HG03442 (cell line): ENCODE data around the gene LLGL2.

Experiments
- ATAC-seq: cut with Tn5 transposase; IDR thresholded peaks from one replicate; pipeline ENCODE4 v1.9.1; 2021; ENCODE audit warnings: mild to moderate bottlenecking, moderate library complexity; ENCODE audit not compliant: unreplicated experiment

The LLGL2 gene

DNA sequence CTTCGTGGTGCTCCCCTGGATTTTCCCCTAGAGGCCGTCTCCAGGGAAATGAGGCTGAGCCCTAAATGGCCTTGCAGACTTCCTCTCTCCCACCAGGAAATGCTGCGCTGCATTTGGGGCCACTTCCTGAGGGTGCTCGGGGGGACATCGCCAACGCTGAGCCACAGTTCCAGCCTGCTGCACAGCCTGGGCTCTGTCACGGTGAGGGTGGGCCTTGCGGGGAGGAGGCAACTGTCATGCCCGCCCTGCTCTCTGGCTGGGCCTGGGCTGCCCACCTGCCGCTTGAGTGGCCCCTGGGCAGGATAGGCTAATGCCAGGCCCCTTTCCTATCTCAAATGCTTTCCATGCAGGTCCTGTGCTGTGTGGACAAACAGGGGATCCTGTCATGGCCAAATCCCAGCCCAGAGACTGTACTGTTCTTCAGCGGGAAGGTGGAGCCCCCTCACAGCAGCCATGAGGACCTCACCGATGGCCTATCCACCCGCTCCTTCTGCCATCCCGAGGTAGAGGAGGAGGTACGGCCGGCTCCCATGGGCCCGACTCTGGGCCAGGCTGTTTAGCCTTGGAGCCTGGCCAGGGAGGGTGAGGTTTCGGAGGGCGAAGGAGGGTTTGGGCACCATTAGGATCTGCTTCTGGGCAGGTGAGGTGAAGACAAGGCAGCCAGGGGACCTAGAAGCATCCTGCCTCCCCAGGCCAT lies 34.4 kb upstream of the LLGL2 start:
- no peak for ATAC-seq

DNA sequence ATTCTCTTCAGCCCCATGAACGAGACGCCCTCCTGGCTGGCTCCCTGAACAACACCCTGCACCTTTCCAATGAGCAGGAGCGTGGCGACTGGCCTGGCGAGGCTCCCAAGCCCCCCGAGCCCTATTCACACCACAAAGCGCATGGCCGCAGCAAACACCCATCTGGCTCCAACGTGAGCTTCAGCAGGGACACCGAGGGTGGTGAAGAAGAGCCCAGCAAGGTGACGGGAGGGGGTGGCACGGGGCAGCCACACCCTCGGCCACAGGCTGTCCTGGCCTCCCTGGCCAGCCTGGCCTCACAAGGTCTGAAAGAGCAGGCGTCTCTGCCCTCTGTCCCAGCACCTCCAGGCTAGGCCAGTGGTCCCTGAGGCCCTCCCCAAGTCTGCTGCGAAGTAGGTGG lies 33.8 kb upstream of the LLGL2 start:
- ATAC-seq = no peak

- no peak for ATAC-seq
Observed at GRCh38 chr17:75492555-75493168, 32.8 kb upstream of the LLGL2 start.

DNA sequence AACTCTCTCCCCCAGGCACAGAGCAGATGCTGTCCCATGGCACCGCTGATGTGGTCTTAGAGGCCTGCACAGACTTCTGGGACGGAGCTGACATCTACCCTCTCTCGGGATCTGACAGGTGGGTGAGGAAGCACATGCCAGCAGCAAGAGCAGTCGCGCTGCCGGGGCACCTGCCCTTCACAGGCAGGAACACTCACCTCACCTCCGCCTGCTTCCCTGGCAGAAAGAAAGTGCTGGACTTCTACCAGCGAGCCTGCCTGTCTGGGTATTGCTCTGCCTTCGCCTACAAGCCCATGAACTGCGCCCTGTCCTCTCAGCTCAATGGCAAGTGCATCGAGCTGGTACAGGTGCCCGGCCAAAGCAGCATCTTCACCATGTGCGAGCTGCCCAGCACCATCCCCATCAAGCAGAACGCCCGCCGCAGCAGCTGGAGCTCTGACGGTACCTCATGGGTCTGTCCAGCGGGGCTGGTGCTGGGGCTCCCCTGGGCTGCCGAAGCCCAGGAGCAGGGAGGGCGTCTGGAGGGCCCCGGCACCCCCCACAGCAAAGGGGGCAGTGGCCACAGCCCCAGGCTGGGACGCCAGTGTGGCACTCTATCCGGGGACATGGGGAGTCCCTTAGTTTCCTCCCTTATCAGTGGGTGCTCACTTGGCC lies 31.9 kb upstream of the LLGL2 start:
- no peak for ATAC-seq

- ATAC-seq = no peak
Observed at GRCh38 chr17:75494326-75494877, 31.1 kb upstream of the LLGL2 start.

DNA sequence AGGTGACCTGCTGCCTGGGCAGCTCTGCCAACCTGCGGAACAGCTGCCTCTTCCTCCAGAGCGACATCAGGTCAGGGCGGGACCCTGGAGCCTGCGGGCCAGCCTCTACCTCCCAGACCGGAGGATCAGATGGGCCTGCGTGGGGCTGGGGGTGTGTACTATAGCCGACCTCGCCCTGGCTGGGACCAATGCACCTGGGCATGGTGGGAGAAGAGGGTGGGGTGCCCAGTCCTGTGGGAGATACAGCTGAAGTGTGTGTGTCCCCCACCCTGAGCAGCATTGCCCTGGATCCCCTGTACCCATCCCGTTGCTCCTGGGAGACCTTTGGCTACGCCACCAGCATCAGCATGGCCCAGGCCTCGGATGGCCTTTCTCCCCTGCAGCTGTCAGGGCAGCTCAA lies 29.5 kb upstream of the LLGL2 start:
- ATAC-seq = no peak

- ATAC-seq = no peak
Observed at GRCh38 chr17:75498039-75498725, 27.3 kb upstream of the LLGL2 start.

- no peak for ATAC-seq
Observed at GRCh38 chr17:75498726-75499213, 26.7 kb upstream of the LLGL2 start.

GRCh38 chr17:75499313-75500022 lies 26.0 kb upstream of the LLGL2 start:
- no peak for ATAC-seq

GRCh38 chr17:75500419-75501216 lies 24.9 kb upstream of the LLGL2 start:
- ATAC-seq = no peak

DNA sequence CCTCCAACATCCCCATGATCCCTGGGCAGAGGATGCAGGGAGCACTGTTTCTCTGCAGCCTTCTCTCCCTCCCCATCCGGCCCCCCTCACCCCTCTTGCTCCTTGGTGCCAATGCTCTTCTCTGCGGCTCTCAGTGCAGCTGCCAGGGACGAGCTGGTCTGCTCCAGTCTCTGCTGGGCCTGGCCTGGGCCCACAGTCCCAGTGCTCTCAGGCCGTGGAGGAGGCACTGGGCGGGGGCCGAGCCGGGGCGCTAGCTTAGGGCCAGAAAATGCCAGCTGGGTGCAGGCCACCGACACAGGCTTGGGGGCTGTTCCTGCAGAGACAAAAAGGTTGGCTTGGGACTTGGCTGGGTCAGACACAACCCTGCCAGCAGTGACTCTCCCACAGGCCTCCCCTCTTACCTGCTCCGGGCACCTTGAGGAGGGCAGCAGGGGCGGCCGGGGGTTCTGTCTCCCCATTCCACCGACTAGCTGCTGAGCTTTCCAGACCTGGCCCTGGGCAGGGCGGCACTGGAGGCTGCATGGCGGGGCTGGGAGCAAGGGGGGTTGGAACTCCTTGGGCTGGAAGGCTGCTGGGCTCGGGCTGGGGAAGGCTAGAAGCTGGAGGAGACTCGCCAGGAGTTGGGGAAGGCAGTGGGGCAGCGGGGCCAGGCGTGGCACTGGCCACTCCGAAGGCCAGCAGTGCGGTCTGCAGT lies 24.0 kb upstream of the LLGL2 start:
- no peak for ATAC-seq

- ATAC-seq = no peak
Observed at GRCh38 chr17:75502072-75502720, 23.3 kb upstream of the LLGL2 start.

GRCh38 chr17:75502721-75503329 lies 22.7 kb upstream of the LLGL2 start:
- ATAC-seq = no peak

GRCh38 chr17:75503337-75503950 lies 22.1 kb upstream of the LLGL2 start:
- no peak for ATAC-seq

DNA sequence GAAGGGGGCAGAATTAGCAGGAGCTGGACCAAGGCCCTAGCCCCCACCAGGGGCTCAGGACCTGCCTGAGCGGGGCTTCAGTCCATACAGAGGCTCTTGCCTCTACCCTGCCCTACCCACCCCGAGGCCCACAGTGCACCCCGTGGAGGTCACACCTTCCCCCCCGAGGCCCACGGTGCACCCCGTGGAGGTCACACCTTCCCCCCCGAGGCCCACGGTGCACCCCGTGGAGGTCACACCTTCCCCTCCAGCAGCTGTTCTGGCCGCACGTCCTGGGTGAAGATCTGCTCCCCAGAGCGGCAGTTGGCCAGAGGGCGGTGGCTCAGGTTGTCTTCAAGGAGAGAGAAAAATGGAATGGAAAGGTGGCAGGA lies 21.5 kb upstream of the LLGL2 start:
- ATAC-seq = no peak

- no peak for ATAC-seq
Observed at GRCh38 chr17:75504347-75505151, 20.9 kb upstream of the LLGL2 start.

GRCh38 chr17:75505152-75505409 lies 20.4 kb upstream of the LLGL2 start:
- ATAC-seq = no peak
